22Rv1 (cell line): ENCODE measurements around the gene CSGALNACT2.

Experiments used
- H3K27ac ChIP-seq: fragments of 450-650 bp; 2 replicates; pipeline ENCODE4 v1.5.1; 2017
- CTCF ChIP-seq: fragments of 450-650 bp; IDR thresholded peaks from 2 replicates; pipeline ENCODE4 v1.5.1; 2017; ENCODE audit warnings: mild to moderate bottlenecking
- ZFX ChIP-seq: fragments of 450-650 bp; IDR thresholded peaks from 2 replicates; pipeline ENCODE4 v1.6.1; 2017; ENCODE audit warnings: antibody characterized with exemption, borderline replicate concordance

The CSGALNACT2 gene

GRCh38 chr10:43155221-43155620, 17.0 kb downstream of the CSGALNACT2 start:
- no peak for TF ChIP-seq CTCF
- no peak for TF ChIP-seq ZFX
- no peak overlapping the region for H3K27ac ChIP-seq

- TF ChIP-seq CTCF, result no peak
- TF ChIP-seq ZFX, result no peak
- no peak overlapping the region for H3K27ac ChIP-seq
Observed at GRCh38 chr10:43155741-43156140, 17.5 kb downstream of the CSGALNACT2 start.

GRCh38 chr10:43156590-43157341, 18.5 kb downstream of the CSGALNACT2 start:
- no peak for TF ChIP-seq CTCF
- TF ChIP-seq ZFX, result no peak
- H3K27ac ChIP-seq, result no peak overlapping the region

GRCh38 chr10:43158636-43159035, 20.4 kb downstream of the CSGALNACT2 start:
- no peak overlapping the region for H3K27ac ChIP-seq
- TF ChIP-seq ZFX (no peak), CTCF (no peak)

- H3K27ac ChIP-seq, result no peak overlapping the region
- TF ChIP-seq CTCF (no peak), ZFX (no peak)
Observed at GRCh38 chr10:43160046-43160920, 22.0 kb downstream of the CSGALNACT2 start.

- TF ChIP-seq ZFX (no peak), CTCF (no peak)
Observed at GRCh38 chr10:43160921-43161255, 22.6 kb downstream of the CSGALNACT2 start.

GRCh38 chr10:43162604-43163003, 24.4 kb downstream of the CSGALNACT2 start:
- no peak overlapping the region for H3K27ac ChIP-seq
- TF ChIP-seq CTCF (no peak), ZFX (no peak)

More at GRCh38 chr10:43160921-43161255, 22.6 kb downstream of the CSGALNACT2 start:
- H3K27ac ChIP-seq, result no peak overlapping the region
